K562 (cell line): ENCODE data around the gene MYL11. TPM values are rescaled to one million over a fixed set of nuclear protein-coding genes. Genes with fewer than 3 reads are reported as not detected.

Source experiments
- BDP1 ChIP-seq: IDR thresholded peaks from 3 replicates; pipeline ENCODE4 v1.6.1; 2011; ENCODE audit not compliant: insufficient read length, insufficient read depth
- CBFB ChIP-seq: sonication (generic); formaldehyde crosslinking; IDR thresholded peaks from 2 replicates; pipeline ENCODE4 v1.4.0; 2020; ENCODE audit warnings: mild to moderate bottlenecking, missing genetic modification reagents
- CBX1 ChIP-seq: sonication (generic); IDR thresholded peaks from 2 replicates; pipeline ENCODE4 v1.6.1; 2016; ENCODE audit warnings: antibody characterized with exemption, low read depth, mild to moderate bottlenecking
- E2F6 ChIP-seq, 2 experiments: IDR thresholded peaks; 2 replicates each; pipeline ENCODE4 v1.6.1; 2011; ENCODE audit warnings: borderline replicate concordance in 1 of 2, control low read depth in 1 of 2, low read depth in 1 of 2, low read length in 1 of 2, mild to moderate bottlenecking in 1 of 2, mixed read lengths in 1 of 2, moderate library complexity in 1 of 2; ENCODE audit not compliant: insufficient read depth in 1 of 2, insufficient read length in 1 of 2, poor library complexity in 1 of 2, severe bottlenecking in 1 of 2; ENCODE audit errors: extremely low read depth in 1 of 2
- FOXM1 ChIP-seq, 2 experiments: fragments of 450-650 bp in 1 of 2; sonication (generic) in 1 of 2; formaldehyde crosslinking in 1 of 2; IDR thresholded peaks; 2 replicates each; pipeline versions ENCODE4 v1.6.1 to v1.9.0; 2017 to 2022; ENCODE audit warnings: low read depth in 2 of 2, mild to moderate bottlenecking in 2 of 2, missing genetic modification reagents in 1 of 2, moderate library complexity in 1 of 2
- GMEB1 ChIP-seq: fragments of 250-450 bp; sonication (Bioruptor Pico); IDR thresholded peaks from 2 replicates; pipeline ENCODE4 v1.4.0; 2020; ENCODE audit warnings: mild to moderate bottlenecking
- GTF3C2 ChIP-seq: IDR thresholded peaks from 3 replicates; pipeline ENCODE4 v1.6.1; 2011; ENCODE audit warnings: borderline replicate concordance, mild to moderate bottlenecking, moderate library complexity; ENCODE audit not compliant: insufficient read length; ENCODE audit errors: extremely low read depth
- HIVEP1 ChIP-seq: fragments of 250-450 bp; sonication (Bioruptor Pico); IDR thresholded peaks from 2 replicates; pipeline ENCODE4 v1.4.0; 2020; ENCODE audit warnings: mild to moderate bottlenecking
- HNRNPL ChIP-seq: fragments of 200-400 bp; formaldehyde crosslinking; IDR thresholded peaks from 2 replicates; pipeline ENCODE4 v1.6.1; 2017; ENCODE audit warnings: low read depth, mild to moderate bottlenecking, low read length
- HOXB6 ChIP-seq: fragments of 250-450 bp; sonication (Bioruptor Pico); IDR thresholded peaks from 2 replicates; pipeline ENCODE4 v1.5.1; 2022; ENCODE audit warnings: mild to moderate bottlenecking, borderline replicate concordance
- HSF4 ChIP-seq: fragments of 250-450 bp; sonication (Bioruptor Pico); IDR thresholded peaks from 2 replicates; pipeline ENCODE4 v2.1.2; 2022; ENCODE audit warnings: mild to moderate bottlenecking, moderate library complexity, borderline replicate concordance
- JUNB ChIP-seq: fragments of 450-650 bp; formaldehyde crosslinking; conservative IDR thresholded peaks from 2 replicates; pipeline ENCODE4 v1.4.0; 2020; ENCODE audit warnings: mild to moderate bottlenecking
- NFRKB ChIP-seq: fragments of 450-650 bp; IDR thresholded peaks from 2 replicates; pipeline ENCODE4 v1.6.1; 2016; ENCODE audit warnings: low read depth
- POLR2A ChIP-seq: fragments of 450-650 bp; conservative IDR thresholded peaks from 2 replicates; pipeline ENCODE4 v1.6.1; 2016
- POLR3G ChIP-seq: IDR thresholded peaks from 2 replicates; pipeline ENCODE4 v1.6.1; 2011; ENCODE audit not compliant: insufficient read length, insufficient replicate concordance; ENCODE audit errors: extremely low read depth
- PPARD ChIP-seq: fragments of 250-450 bp; sonication (Bioruptor Pico); IDR thresholded peaks from 2 replicates; pipeline ENCODE4 v1.8.0; 2022; ENCODE audit warnings: inconsistent platforms, mild to moderate bottlenecking, moderate library complexity
- TAF7 ChIP-seq: fragments of 450-650 bp; IDR thresholded peaks from 2 replicates; pipeline ENCODE4 v1.6.1; 2016; ENCODE audit warnings: missing genetic modification characterization, missing compliant biosample characterization
- TBL1XR1 ChIP-seq, 2 experiments: IDR thresholded peaks; 2 replicates each; pipeline ENCODE4 v1.6.1; 2012; ENCODE audit warnings: improper control_type of control experiment in 2 of 2, low read length in 2 of 2, mild to moderate bottlenecking in 1 of 2
- ZNF224 ChIP-seq: sonication (generic); formaldehyde crosslinking; IDR thresholded peaks from 2 replicates; pipeline ENCODE4 v1.8.0; 2022; ENCODE audit warnings: mild to moderate bottlenecking, missing genetic modification reagents
- ZNF324 ChIP-seq: fragments of 250-450 bp; sonication (Bioruptor Pico); IDR thresholded peaks from 2 replicates; pipeline ENCODE4 v1.4.0; 2020; ENCODE audit warnings: mild to moderate bottlenecking
- ZNF668 ChIP-seq: fragments of 250-450 bp; sonication (Bioruptor Pico); IDR thresholded peaks from 2 replicates; pipeline ENCODE4 v1.8.0; 2022; ENCODE audit warnings: mild to moderate bottlenecking, inconsistent platforms
- ZNF717 ChIP-seq: fragments of 250-450 bp; sonication (Bioruptor Pico); IDR thresholded peaks from 2 replicates; pipeline ENCODE4 v1.5.0; 2021
- ZNF75A ChIP-seq: fragments of 450-650 bp; formaldehyde crosslinking; IDR thresholded peaks from 2 replicates; pipeline ENCODE4 v1.4.0; 2020; ENCODE audit warnings: mild to moderate bottlenecking
- ZNF764 ChIP-seq: fragments of 250-450 bp; sonication (Bioruptor Pico); IDR thresholded peaks from 2 replicates; pipeline ENCODE4 v1.4.0; 2020; ENCODE audit warnings: low read depth, mild to moderate bottlenecking, moderate library complexity
- ZNF778 ChIP-seq: fragments of 450-650 bp; formaldehyde crosslinking; IDR thresholded peaks from 2 replicates; pipeline ENCODE4 v1.4.0; 2020; ENCODE audit warnings: mild to moderate bottlenecking, moderate library complexity
- polyA plus RNA-seq, 8 experiments: library from polyadenylated mRNA; depleted of rRNA in 4 of 8; stranded (reverse) in 5 of 8; unstranded in 3 of 8; fragments of >200 nt; fragmentation: Nextera tagmentation in 2 of 8; fragmentation: Illumina TruSeq in 1 of 8; extraction: Ambion mirVana in 2 of 8; extraction: Trizol in 1 of 8; gene quantifications; 2 replicates each; pipeline versions ENCODE4 v1.2.1 to v1.2.3, GENCODE V29; 2011 to 2014; ENCODE audit warnings: inconsistent platforms in 1 of 8, missing spikeins in 1 of 8
- total RNA-seq, 7 experiments: library from RNA; depleted of rRNA in 6 of 7; stranded (reverse); fragments of >200 nt in 6 of 7; fragmentation: Illumina TruSeq in 2 of 7; extraction: Trizol in 2 of 7; gene quantifications; 2 replicates each; pipeline versions ENCODE4 v1.2.1 to v1.2.3, GENCODE V29; 2011 to 2021; ENCODE audit warnings: low replicate concordance in 1 of 7

MYL11 gene
- total and polyA plus RNA-seq, 9 of the 15 experiments (the other 6 are each of a cell fraction or from before 2014, with no cell fraction given), result 0.31 to 1.5 (median 0.73) TPM; not detected in 4

GRCh38 chr16:30377050-30377811, 2.6 kb downstream of the MYL11 start (continued):
- TF ChIP-seq ZNF75A (CRISPR knock-in tag) (no peak), HSF4 (CRISPR knock-in tag) (no peak), HOXB6 (CRISPR knock-in tag) (no peak), POLR3G (no peak), BDP1 (no peak), JUNB (CRISPR knock-in tag) (no peak), CBFB (CRISPR knock-in tag) (no peak), PPARD (no peak), FOXM1 (IDR thresholded peaks at IDR 0.05; ENCODE audit: low read depth) (no peak), FOXM1 (CRISPR knock-in tag; IDR thresholded peaks at IDR 0.05; ENCODE audit: low read depth) (no peak), POLR2A (peak; percentile 76), ZNF224 (CRISPR knock-in tag) (no peak), CBX1 (no peak), TBL1XR1 (IDR thresholded peaks at IDR 0.05; ENCODE audit: low read length in 2 of 2) (no peak), ZNF717 (CRISPR knock-in tag) (no peak), HNRNPL (no peak), ZNF778 (CRISPR knock-in tag) (no peak), HIVEP1 (CRISPR knock-in tag) (no peak), NFRKB (peak; percentile 53; the same call in 1 of the 2 replicates), ZNF764 (no peak), GMEB1 (CRISPR knock-in tag) (no peak), ZNF668 (CRISPR knock-in tag) (no peak), ZNF324 (no peak), GTF3C2 (no peak), E2F6 (IDR thresholded peaks at IDR 0.05; ENCODE audit: borderline replicate concordance in 1 of 2, extremely low read depth in 1 of 2, insufficient read depth in 1 of 2, insufficient read length in 1 of 2, low read depth in 1 of 2, low read length in 1 of 2, poor library complexity in 1 of 2, severe bottlenecking in 1 of 2) (no peak), TAF7 (tag) (no peak)
